Fibroblast of lung (primary cell): ENCODE results near the gene AMY1B.
"Not testable (repeated sequence)": the region's sequence is repeated elsewhere in the genome, so short reads cannot be mapped to it uniquely, and the experiment has no call there.

Experiments used
- CTCF ChIP-seq, 2 donors: IDR thresholded peaks in 1 of 2; conservative IDR thresholded peaks in 1 of 2; 1 replicate in 1 of 2; 2 replicates in 1 of 2; pipeline ENCODE4 v1.5.1; 2011 to 2012; ENCODE audit warnings: low read length in 2 of 2, control low read depth in 1 of 2, inconsistent platforms in 1 of 2, low read depth in 1 of 2, mild to moderate bottlenecking in 1 of 2
- EZH2 ChIP-seq: IDR thresholded peaks from 2 replicates; pipeline ENCODE4 v1.5.1; 2012; ENCODE audit warnings: low read length, control low read depth, mild to moderate bottlenecking; ENCODE audit errors: missing control alignments

GRCh38 chr1:103745040-103745439, 49.0 kb upstream of the AMY1B start:
- not testable (repeated sequence) for TF ChIP-seq CTCF (conservative IDR thresholded peaks at IDR 0.05 in 1 of 2, IDR thresholded peaks at IDR 0.05 in 1 of 2; ENCODE audit: low read depth in 1 of 2, low read length in 2 of 2); EZH2
